NCI-H345 (cell line): Measurements from ENCODE around the gene FLNA.
"Not testable (repeated sequence)": the region's sequence is repeated elsewhere in the genome, so short reads cannot be mapped to it uniquely, and the experiment has no call there.

Experiments used
- DNase-seq: peaks from one replicate; lab custom pipeline; 2025; lab: John Stamatoyannopoulos, UW

FLNA gene

DNA sequence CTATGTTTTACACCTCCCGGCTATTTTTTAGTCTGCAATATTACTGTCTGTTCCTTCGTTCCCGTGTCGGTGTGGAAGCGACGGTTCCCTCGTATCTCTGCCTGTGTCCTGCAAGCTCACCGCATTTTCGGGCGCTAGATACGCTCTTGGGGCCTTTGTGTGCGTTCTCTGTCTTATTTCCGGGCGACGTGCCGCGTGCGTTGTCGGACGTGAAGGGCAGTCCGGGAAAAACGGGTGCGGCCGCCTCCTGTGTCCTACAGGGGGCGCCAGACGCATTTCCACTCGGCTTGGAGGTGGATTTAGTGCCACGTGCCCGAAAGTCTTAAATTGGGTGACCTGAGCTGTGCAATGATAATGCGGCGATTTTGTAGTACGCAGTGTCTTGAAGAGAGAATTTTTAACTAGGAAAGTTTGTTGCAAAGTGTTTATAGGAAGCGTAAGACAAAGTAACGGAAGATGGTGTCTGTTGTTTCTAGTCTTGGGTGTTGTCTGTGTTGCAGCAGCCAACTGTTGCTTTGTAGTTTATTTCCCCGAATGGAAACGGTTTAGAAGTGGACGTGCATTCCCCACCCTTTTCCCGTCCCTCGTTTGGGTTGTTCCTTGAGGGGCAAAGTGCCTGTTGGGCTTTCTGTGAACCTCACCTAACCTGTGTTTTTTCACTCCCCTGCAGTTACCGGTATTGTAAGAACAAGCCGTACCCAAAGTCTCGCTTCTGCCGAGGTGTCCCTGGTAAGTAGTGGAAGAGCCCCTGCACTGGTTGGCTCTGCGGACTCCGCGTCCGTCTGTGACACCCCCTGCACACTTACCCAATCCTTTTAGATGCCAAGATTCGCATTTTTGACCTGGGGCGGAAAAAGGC is 24.5 kb upstream of the FLNA start:
- peak; percentile 75 for DNase-seq

- peak; percentile 96 for DNase-seq
Observed at GRCh38 chrX:154397888-154398667, 23.6 kb upstream of the FLNA start, which contains the start of gene RPL10. Gene RPL10, plus strand, starts transcription at chrX:154398377. Its CDS starts 143 bp downstream, at chrX:154398520.

- peak; percentile 41 for DNase-seq
Observed at GRCh38 chrX:154396973-154397887, 22.8 kb upstream of the FLNA start.

GRCh38 chrX:154396363-154396762 is 21.9 kb upstream of the FLNA start:
- not testable (repeated sequence) for DNase-seq

DNA sequence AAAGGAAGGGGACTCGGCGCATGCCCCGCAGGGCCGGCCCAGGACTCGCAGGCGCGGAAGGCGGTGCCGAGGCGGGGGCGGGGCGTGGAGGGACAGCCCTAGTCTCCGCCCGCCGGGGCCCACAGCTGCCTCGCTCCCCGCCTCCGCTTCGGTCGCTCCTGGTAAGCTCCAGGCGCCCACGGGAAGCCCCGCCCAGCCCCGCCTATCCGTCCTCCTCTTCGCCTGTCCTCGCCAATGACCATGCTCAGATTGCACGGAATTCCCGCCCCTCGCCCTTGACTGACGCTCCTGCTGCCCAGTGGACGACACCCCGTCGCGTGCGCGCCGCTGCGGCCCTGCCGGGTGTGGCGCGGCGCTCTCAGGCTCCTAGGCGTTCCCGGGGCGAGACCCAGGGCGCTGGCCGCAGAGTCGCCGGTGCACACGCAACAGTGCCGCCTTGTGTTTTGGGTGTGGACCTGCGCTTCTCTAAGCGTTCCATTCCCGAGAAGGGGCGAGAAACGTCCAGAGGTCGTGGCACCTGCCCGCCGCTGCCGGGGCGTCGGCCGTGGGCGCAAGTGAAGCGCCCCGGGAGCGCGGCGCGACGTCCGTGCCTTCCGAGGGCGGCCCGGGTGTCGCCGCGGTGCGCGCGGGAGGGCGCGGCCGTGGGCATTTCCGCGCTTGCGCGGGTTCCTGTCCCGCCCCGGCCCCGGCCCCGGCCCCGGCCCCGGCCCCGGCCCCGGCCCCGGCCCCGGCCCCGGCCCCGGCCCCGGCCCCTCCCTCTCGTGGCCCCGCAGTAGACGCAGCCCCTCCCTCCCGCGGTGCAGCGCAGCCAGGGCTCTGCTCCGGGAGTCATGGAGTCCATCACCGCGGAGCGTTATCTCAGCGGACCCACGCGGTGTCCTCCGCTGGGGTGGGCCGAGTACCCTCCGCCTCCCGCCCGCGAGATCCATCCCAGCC is 15.6 kb upstream of the FLNA start:
- DNase-seq: not testable (repeated sequence)

GRCh38 chrX:154388649-154389048 is 14.2 kb upstream of the FLNA start:
- DNase-seq: not testable (repeated sequence)

- DNase-seq: not testable (repeated sequence)
Observed at GRCh38 chrX:154388094-154388493, 13.7 kb upstream of the FLNA start.

DNA sequence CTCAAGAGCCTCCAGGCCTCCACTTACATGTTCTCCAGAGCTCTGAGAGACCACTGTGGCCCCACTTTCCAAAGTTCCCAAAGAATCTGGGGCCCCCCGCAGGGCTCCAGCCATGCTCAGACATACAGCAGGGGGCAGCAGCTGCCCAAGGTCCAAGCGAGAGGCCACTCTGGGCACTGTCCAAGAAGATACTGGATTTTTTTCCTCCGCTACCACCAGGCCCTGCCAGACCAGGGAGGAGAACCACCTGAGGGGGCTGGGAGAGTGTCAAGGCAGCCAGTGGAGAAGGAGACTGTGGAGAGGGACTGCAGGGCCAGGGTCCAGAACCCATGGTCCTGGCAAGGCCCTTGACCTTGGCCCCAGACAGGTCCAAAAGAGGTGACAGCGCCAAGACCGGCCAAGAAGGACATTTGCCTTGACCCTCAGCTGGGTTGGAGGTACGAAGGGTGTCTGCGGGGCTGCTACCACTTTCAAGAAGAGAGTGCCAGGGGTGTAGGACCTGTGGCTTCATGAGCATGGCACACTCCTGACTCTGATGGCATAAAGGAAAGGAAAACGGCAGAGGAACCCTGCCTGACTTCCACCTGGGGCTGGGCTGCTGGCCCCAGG is 10.0 kb upstream of the FLNA start:
- no peak for DNase-seq

DNA sequence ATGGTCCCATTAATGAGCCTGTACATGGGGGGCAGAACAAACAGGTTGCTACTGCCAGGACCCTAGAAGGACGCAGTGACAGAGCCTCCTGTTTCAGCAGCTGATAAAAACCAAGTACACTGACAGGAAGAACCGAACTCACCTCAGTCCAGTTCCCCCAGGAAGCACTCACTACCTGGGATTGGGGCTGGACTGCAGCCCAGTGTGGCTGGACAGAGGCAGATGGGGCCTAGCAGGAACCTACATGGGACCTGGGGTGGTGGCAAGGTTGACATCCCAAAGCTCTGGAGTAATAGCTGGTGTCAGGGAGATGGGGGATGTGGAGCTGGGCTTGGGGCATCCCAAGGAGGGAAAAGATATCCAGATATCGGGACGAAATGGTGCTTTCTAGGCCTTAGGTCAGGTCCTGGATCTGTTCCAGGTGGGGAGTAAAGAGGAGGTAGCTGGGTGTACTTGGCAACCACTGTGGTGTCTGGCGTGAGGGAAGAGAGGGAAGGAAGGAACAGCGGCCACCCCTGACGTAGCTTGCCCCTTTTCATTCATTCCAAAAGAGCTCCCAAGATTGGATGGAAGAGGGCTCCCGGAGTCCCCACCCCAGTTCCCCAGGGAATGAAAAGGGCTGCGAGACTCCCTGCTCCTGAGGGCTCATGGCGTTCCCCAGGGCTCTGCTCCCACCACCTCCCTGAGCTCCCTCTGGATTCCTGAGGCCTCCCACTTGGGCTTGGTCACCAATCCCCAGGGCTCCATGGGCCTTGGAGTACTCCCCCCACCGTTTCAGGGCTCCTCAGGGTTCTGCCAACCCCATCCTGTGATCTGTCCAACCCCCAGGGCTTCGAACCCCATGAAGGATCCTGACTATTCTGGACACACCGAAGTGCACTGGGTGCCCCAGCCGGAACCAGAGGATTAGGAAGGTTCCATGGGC is 9.2 kb upstream of the FLNA start:
- no peak for DNase-seq

DNA sequence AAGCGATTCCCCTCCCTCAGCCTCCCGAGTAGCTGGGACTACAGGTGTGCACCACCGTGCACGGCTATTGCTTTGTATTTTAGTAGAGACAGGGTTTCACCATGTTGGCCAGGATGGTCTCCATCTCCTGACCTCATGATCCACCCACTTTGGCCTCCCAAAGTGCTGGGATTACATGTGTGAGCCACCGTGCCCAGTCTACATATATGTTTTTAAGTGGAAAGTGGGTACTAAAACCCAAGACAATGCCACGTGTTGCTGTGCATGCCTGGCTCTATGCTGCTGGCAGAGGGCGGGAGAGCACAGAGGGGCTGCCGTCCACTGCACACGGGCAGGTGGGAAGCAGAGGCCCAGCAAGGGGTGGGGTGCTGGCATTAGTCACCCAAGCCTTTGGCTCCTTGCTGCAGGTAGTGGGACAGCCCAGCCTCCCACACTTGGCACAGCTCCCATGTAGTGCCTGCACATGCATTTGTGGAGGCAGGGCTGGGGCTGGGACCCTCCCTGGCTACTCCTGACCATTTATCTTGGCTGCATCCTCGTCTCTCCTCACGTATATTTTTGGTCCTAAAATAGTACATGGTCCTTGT is 8.1 kb upstream of the FLNA start:
- no peak for DNase-seq

- DNase-seq: no peak
Observed at GRCh38 chrX:154381271-154381670, 6.8 kb upstream of the FLNA start.

- no peak for DNase-seq
Observed at GRCh38 chrX:154380787-154381186, 6.4 kb upstream of the FLNA start.

DNA sequence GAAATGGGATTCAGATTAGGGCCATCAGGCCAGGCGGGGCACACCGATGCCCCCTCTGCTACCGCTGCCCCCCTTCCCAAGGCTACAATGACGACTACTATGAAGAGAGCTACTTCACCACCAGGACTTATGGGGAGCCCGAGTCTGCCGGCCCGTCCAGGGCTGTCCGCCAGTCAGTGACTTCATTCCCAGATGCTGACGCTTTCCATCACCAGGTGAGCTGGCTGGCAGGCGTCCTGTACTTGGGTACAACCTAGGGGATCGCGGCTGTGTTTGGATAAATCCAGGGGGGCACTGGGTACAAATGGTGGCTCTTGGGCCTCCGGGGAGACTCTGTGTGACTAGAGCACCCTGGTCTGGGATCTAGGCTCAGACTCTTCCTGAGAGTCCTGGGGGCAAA is 5.7 kb upstream of the FLNA start:
- DNase-seq: no peak

DNA sequence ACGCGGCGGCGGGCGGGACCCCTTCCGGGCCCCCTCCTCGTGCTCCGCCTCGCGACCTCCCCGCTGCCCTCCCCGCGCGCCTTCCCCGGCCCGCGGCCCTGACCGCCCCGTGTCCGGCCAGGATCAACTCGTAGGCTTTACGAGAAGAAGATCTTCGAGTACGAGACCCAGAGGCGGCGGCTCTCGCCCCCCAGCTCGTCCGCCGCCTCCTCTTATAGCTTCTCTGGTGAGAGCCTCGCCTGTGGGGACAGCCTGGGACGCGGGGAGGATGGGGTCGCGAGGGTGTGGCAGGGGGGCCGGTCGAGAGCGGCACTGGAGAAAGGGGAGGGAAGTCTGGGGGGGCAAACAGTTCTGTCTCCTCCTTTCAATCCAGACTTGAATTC is 5.1 kb upstream of the FLNA start:
- DNase-seq: no peak

DNA sequence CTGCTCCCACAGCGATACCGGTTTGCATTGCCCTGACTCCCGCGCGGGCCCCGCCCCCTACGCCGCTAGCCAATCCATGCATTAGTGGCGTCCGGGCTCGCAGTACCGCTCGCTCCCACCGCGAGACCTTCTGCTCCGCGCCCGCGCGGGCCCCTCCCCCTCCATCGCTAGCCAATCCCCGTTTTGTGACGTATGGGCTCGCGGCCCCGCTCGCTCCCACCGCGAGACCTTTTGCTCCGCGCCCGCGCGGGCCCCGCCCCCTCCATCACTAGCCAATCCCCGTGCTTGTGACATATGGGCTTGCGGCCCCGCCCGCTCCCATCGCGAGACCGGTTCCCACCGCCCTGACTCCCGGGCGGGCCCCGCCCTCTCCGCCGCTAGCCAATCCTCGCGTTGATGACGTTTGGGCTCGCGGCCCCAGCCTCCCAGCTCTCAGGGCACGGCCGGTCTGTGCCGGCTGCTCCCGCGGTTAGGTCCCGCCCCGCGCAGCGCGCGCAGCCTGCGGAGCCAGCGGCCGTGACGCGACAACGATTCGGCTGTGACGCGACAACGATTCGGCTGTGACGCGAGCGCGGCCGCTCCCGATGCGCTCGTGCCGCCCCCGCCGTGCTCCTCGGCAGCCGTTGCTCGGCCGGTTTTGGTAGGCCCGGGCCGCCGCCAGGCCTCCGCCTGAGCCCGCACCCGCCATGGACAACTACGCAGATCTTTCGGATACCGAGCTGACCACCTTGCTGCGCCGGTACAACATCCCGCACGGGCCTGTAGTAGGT is 4.5 kb upstream of the FLNA start, which contains the start of gene EMD:
EMD (plus strand) TSS at position 497 of the 770 bp plus-strand sequence; CDS start at position 687, 190 bp downstream.
- peak; percentile 100 for DNase-seq

GRCh38 chrX:154378059-154378798 is 3.8 kb upstream of the FLNA start:
- peak; percentile 55 for DNase-seq

- DNase-seq: no peak
Observed at GRCh38 chrX:154376774-154377173, 2.3 kb upstream of the FLNA start.
